Gastrocnemius medialis (tissue), 4 donors: ENCODE data around the gene PRKN. TPM values are rescaled to one million over a fixed set of nuclear protein-coding genes. Genes with fewer than 3 reads are reported as not detected.

Source experiments
- ATAC-seq, 2 donors: fragments of 150-250 bp; one replicate each; pipeline ENCODE4 v1.9.1; 2016
- DNase-seq, 2 donors: peaks; one replicate each; pipeline ENCODE4 v3.0.0-alpha.2; 2019
- H3K27ac ChIP-seq, 4 donors: fragments of 200-600 bp; sonication (generic); 1 replicate in 1 of 4; 2 replicates in 3 of 4; pipeline ENCODE4 v1.5.1; 2016 to 2018; ENCODE audit warnings: mild to moderate bottlenecking in 2 of 4, moderate library complexity in 1 of 4
- H3K27me3 ChIP-seq, 3 donors: fragments of 200-600 bp; sonication (generic) in 2 of 3; 1 replicate in 1 of 3; 2 replicates in 2 of 3; pipeline versions ENCODE4 v1.5.1 to v1.6.0; 2016 to 2019; ENCODE audit warnings: mild to moderate bottlenecking in 1 of 3, moderate library complexity in 1 of 3
- H3K36me3 ChIP-seq, 2 donors: fragments of 200-600 bp; sonication (generic) in 1 of 2; one replicate each; pipeline ENCODE4 v1.5.1; 2017 to 2018
- H3K4me1 ChIP-seq, 2 donors: fragments of 200-600 bp; sonication (generic) in 1 of 2; one replicate each; pipeline ENCODE4 v1.5.1; 2016 to 2017; ENCODE audit warnings: mild to moderate bottlenecking in 2 of 2
- H3K4me3 ChIP-seq, 4 donors: fragments of 200-600 bp; sonication (generic) in 3 of 4; 1 replicate in 1 of 4; 2 replicates in 3 of 4; pipeline ENCODE4 v1.5.1; 2016 to 2019; ENCODE audit warnings: mild to moderate bottlenecking in 2 of 4
- H3K9me3 ChIP-seq, 3 donors: fragments of 200-600 bp; sonication (generic) in 2 of 3; 1 replicate in 1 of 3; 2 replicates in 2 of 3; pipeline ENCODE4 v1.5.1; 2016 to 2019
- POLR2A ChIP-seq, 2 donors: fragments of 450-650 bp; IDR thresholded peaks; one replicate each; pipeline ENCODE4 v1.6.1; 2017; ENCODE audit warnings: antibody characterized with exemption in 2 of 2, mild to moderate bottlenecking in 2 of 2, moderate library complexity in 2 of 2
- in situ Hi-C, 4 donors: fragments of 200-750 bp; cut with MboI; loops; one replicate each; pipeline versions ENCODE4 v1.15.0 to v1.8.0; 2017; ENCODE audit warnings: low sequenced_read_pairs in 4 of 4
- intact Hi-C: fragments of 100-400 bp; cut with DNase I; formaldehyde crosslinking; loops from one replicate; pipeline ENCODE4 v1.15.1; 2023; ENCODE audit warnings: low total_unique reads
- total RNA-seq, 4 donors: library from RNA; depleted of rRNA; stranded (reverse); fragments of >200 nt; gene quantifications; one replicate each; pipeline versions ENCODE4 v1.1.0 to v1.2.3, GENCODE V29; 2016
- TF ChIP-seq, protein P1 (sequence below), 5 experiments: fragments of 450-650 bp in 3 of 5; fragments of 200-600 bp in 2 of 5; sonication (generic) in 2 of 5; IDR thresholded peaks in 4 of 5; conservative IDR thresholded peaks in 1 of 5; 1 replicate in 4 of 5; 2 replicates in 1 of 5; pipeline ENCODE4 v1.5.1; 2016 to 2019; ENCODE audit warnings: antibody characterized with exemption in 5 of 5, mild to moderate bottlenecking in 3 of 5, moderate library complexity in 3 of 5

The PRKN gene
- total RNA-seq, 4 donors from 2014 or later: 8.4 to 21.6 (median 13.7) TPM

GRCh38 chr6:162630069-162630468, 97.5 kb downstream of the PRKN start:
- Histone ChIP-seq H3K27ac (no peak overlapping the region), H3K27me3 (no peaks in the 10 kb centered on the region), H3K4me3 (no peak overlapping the region), H3K36me3 (no peaks in the 10 kb centered on the region), H3K9me3 (no peaks in the 10 kb centered on the region), H3K4me1 (peaks cover 0 to 4% of the 10 kb centered on the region in 2 donors)
- in situ Hi-C loops: no loop called here
- TF ChIP-seq, protein P1, sequence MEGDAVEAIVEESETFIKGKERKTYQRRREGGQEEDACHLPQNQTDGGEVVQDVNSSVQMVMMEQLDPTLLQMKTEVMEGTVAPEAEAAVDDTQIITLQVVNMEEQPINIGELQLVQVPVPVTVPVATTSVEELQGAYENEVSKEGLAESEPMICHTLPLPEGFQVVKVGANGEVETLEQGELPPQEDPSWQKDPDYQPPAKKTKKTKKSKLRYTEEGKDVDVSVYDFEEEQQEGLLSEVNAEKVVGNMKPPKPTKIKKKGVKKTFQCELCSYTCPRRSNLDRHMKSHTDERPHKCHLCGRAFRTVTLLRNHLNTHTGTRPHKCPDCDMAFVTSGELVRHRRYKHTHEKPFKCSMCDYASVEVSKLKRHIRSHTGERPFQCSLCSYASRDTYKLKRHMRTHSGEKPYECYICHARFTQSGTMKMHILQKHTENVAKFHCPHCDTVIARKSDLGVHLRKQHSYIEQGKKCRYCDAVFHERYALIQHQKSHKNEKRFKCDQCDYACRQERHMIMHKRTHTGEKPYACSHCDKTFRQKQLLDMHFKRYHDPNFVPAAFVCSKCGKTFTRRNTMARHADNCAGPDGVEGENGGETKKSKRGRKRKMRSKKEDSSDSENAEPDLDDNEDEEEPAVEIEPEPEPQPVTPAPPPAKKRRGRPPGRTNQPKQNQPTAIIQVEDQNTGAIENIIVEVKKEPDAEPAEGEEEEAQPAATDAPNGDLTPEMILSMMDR (IDR thresholded peaks at IDR 0.05 in 4 of 5, conservative IDR thresholded peaks at IDR 0.05 in 1 of 5): no peak
- TF ChIP-seq POLR2A (IDR thresholded peaks at IDR 0.05): no peak
- DNase-seq: no peak
- intact Hi-C loops: no loop called here
- ATAC-seq: no peak

GRCh38 chr6:162627825-162628224, 99.7 kb downstream of the PRKN start:
- Histone ChIP-seq H3K4me3 (no peak overlapping the region), H3K4me1 (peaks cover under 1 to 2% of the 10 kb centered on the region in 2 donors), H3K36me3 (no peaks in the 10 kb centered on the region), H3K27ac (no peak overlapping the region), H3K27me3 (no peaks in the 10 kb centered on the region), H3K9me3 (no peaks in the 10 kb centered on the region)
- ATAC-seq (no peak), DNase-seq (no peak)
- in situ Hi-C loops: no loop called here
- intact Hi-C loops: no loop called here
- TF ChIP-seq, protein P1 (IDR thresholded peaks at IDR 0.05 in 4 of 5, conservative IDR thresholded peaks at IDR 0.05 in 1 of 5): no peak
- no peak for TF ChIP-seq POLR2A (IDR thresholded peaks at IDR 0.05)

DNA sequence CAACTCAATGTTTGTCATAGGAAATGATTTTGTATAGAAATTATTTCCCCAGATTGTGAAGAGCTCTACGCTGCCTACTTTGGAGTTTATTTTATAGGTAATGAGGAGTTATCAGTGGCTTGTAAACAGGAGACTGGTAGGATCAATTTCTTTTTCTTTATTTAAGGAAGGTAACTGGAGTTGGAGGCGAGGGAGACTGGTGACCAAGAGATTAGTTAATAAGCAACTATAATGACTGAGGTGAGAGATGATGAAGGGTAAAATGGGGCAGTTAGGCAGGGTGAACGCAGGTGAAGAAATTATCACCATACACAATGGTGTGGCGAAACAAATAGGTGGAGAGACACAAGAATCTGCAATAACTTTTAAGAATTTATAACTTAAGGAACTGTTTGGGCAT, 100.2 kb downstream of the PRKN start:
- no peaks in the 10 kb centered on the region for H3K36me3 ChIP-seq
- no peaks in the 10 kb centered on the region for H3K27me3 ChIP-seq
- ATAC-seq (no peak), DNase-seq (no peak)
- in situ Hi-C loops (no loop called here), intact Hi-C loops (no loop called here)
- H3K9me3 ChIP-seq: no peaks in the 10 kb centered on the region
- H3K4me1 ChIP-seq: peaks cover 5 to 7% of the 10 kb centered on the region in 2 donors
- H3K4me3 ChIP-seq: no peak overlapping the region
- TF ChIP-seq POLR2A (IDR thresholded peaks at IDR 0.05): no peak
- TF ChIP-seq, protein P1 (IDR thresholded peaks at IDR 0.05 in 4 of 5, conservative IDR thresholded peaks at IDR 0.05 in 1 of 5): no peak
- H3K27ac ChIP-seq: no peak overlapping the region

GRCh38 chr6:162626869-162627268, 100.7 kb downstream of the PRKN start:
- intact Hi-C loops: no loop called here
- Histone ChIP-seq H3K27ac (no peak overlapping the region), H3K36me3 (no peaks in the 10 kb centered on the region), H3K9me3 (no peaks in the 10 kb centered on the region), H3K4me3 (no peak overlapping the region), H3K27me3 (no peaks in the 10 kb centered on the region), H3K4me1 (peaks cover 7 to 10% of the 10 kb centered on the region in 2 donors)
- TF ChIP-seq, protein P1 (IDR thresholded peaks at IDR 0.05 in 4 of 5, conservative IDR thresholded peaks at IDR 0.05 in 1 of 5): no peak
- TF ChIP-seq POLR2A (IDR thresholded peaks at IDR 0.05): no peak
- ATAC-seq (no peak), DNase-seq (no peak)
- in situ Hi-C loops: no loop called here
